Mesodermal cell (in vitro differentiated cells): ENCODE data around the gene TNP2.

ENCODE experiments used
- H3K27ac ChIP-seq: 2 replicates; pipeline ENCODE4 v1.7.0; 2013; ENCODE audit warnings: mild to moderate bottlenecking, low read depth, low read length, moderate library complexity; ENCODE audit not compliant: severe bottlenecking
- H3K36me3 ChIP-seq: 2 replicates; pipeline ENCODE4 v1.7.1; 2013; ENCODE audit warnings: mild to moderate bottlenecking, low read length, moderate library complexity; ENCODE audit not compliant: control insufficient read depth, insufficient read depth
- H3K4me1 ChIP-seq: one replicate; pipeline ENCODE4 v1.7.1; 2013; ENCODE audit warnings: mild to moderate bottlenecking, low read length; ENCODE audit not compliant: insufficient read depth, control insufficient read depth, poor library complexity, severe bottlenecking
- H3K4me3 ChIP-seq: 2 replicates; pipeline ENCODE4 v1.7.0; 2013; ENCODE audit warnings: low read length, control low read depth, mild to moderate bottlenecking; ENCODE audit not compliant: insufficient read depth, poor library complexity, severe bottlenecking; ENCODE audit errors: extremely low read depth
- H3K9me3 ChIP-seq: 2 replicates; pipeline ENCODE4 v1.7.1; 2013; ENCODE audit warnings: mild to moderate bottlenecking, low read length, moderate library complexity; ENCODE audit not compliant: control insufficient read depth
- WGBS, 2 experiments: methylation state at CpG; one replicate each; pipeline ENCODE4 v1.1.5; 2013; ENCODE audit warnings: missing lambda C conversion rate in 2 of 2; ENCODE audit not compliant: insufficient coverage in 2 of 2; 5-methylcytosine and 5-hydroxymethylcytosine counted together

TNP2 gene

GRCh38 chr16:11276143-11276895 is 7.2 kb upstream of the TNP2 start, which contains the start of gene PRM2:
PRM2 (minus strand) TSS chr16:11276480; CDS start chr16:11276370, 110 bp downstream.
- peaks cover 4% of the 10 kb centered on the region for H3K4me1 ChIP-seq
- 91 to 95% methylated on average over 17 to 26 of the region's 26 CpGs for whole genome bisulfite sequencing, 2 experiments
- H3K27ac ChIP-seq: no peak within 1 kb of the TSS
- H3K36me3 ChIP-seq: no peaks in the 10 kb centered on the region
- H3K9me3 ChIP-seq: no peaks in the 10 kb centered on the region
- no peak within 1 kb of the TSS for H3K4me3 ChIP-seq

GRCh38 chr16:11274964-11275363 is 5.8 kb upstream of the TNP2 start:
- Histone ChIP-seq H3K4me1 (peaks cover 4% of the 10 kb centered on the region), H3K27ac (no peak overlapping the region), H3K4me3 (no peak overlapping the region), H3K9me3 (no peaks in the 10 kb centered on the region), H3K36me3 (no peaks in the 10 kb centered on the region)
- WGBS, 2 experiments: 92 to 94% methylated on average over 5 to 7 of the region's 7 CpGs

GRCh38 chr16:11273721-11274324 is 4.7 kb upstream of the TNP2 start:
- H3K4me1 ChIP-seq: peaks cover 4% of the 10 kb centered on the region
- 57 to 71% methylated on average over 1 of the region's 3 CpGs for WGBS, 2 experiments
- H3K36me3 ChIP-seq: no peaks in the 10 kb centered on the region
- H3K4me3 ChIP-seq: no peak overlapping the region
- H3K27ac ChIP-seq: peak overlapping the region; percentile 85
- no peaks in the 10 kb centered on the region for H3K9me3 ChIP-seq

- Histone ChIP-seq H3K9me3 (no peaks in the 10 kb centered on the region), H3K4me1 (peaks cover 4% of the 10 kb centered on the region), H3K36me3 (no peaks in the 10 kb centered on the region), H3K27ac (peak within 1 kb of the TSS; percentile 85), H3K4me3 (no peak within 1 kb of the TSS)
- 85 to 90% methylated on average over 23 to 24 of the region's 30 CpGs for WGBS, 2 experiments
Observed at GRCh38 chr16:11272921-11273720, 4.0 kb upstream of the TNP2 start, which contains the start of gene PRM3. PRM3 (minus strand) TSS chr16:11273629; CDS start chr16:11273595, 34 bp downstream.

GRCh38 chr16:11272484-11272883 is 3.4 kb upstream of the TNP2 start:
- no peak overlapping the region for H3K4me3 ChIP-seq
- no peak overlapping the region for H3K27ac ChIP-seq
- H3K4me1 ChIP-seq: peaks cover 4% of the 10 kb centered on the region
- H3K36me3 ChIP-seq: no peaks in the 10 kb centered on the region
- WGBS, 2 experiments: 91 to 96% methylated on average over 5 of the region's 6 CpGs
- no peaks in the 10 kb centered on the region for H3K9me3 ChIP-seq

GRCh38 chr16:11271610-11272009 is 2.5 kb upstream of the TNP2 start:
- 90 to 95% methylated on average over 3 to 10 of the region's 10 CpGs for WGBS, 2 experiments
- Histone ChIP-seq H3K27ac (no peak overlapping the region), H3K4me1 (peaks cover 4% of the 10 kb centered on the region), H3K36me3 (no peaks in the 10 kb centered on the region), H3K4me3 (no peak overlapping the region), H3K9me3 (no peaks in the 10 kb centered on the region)

- no peaks in the 10 kb centered on the region for H3K36me3 ChIP-seq
- H3K9me3 ChIP-seq: no peaks in the 10 kb centered on the region
- no peak overlapping the region for H3K27ac ChIP-seq
- no peak overlapping the region for H3K4me3 ChIP-seq
- WGBS, 2 experiments: 100% methylated on average over 1 of the region's 2 CpGs
- peaks cover 4% of the 10 kb centered on the region for H3K4me1 ChIP-seq
Observed at GRCh38 chr16:11270602-11271162, 1.6 kb upstream of the TNP2 start.

- H3K4me3 ChIP-seq: no peak overlapping the region
- 81 to 99% methylated on average over 7 of the region's 7 CpGs for WGBS, 2 experiments
- H3K4me1 ChIP-seq: no peaks in the 10 kb centered on the region
- no peak overlapping the region for H3K27ac ChIP-seq
- H3K9me3 ChIP-seq: no peaks in the 10 kb centered on the region
- H3K36me3 ChIP-seq: no peaks in the 10 kb centered on the region
Observed at GRCh38 chr16:11265124-11265523, 4.0 kb downstream of the TNP2 start.

GRCh38 chr16:11264155-11264832 is 4.8 kb downstream of the TNP2 start:
- H3K9me3 ChIP-seq: no peaks in the 10 kb centered on the region
- H3K27ac ChIP-seq: no peak overlapping the region
- H3K36me3 ChIP-seq: no peaks in the 10 kb centered on the region
- 91 to 95% methylated on average over 6 of the region's 9 CpGs for WGBS, 2 experiments
- H3K4me1 ChIP-seq: no peaks in the 10 kb centered on the region
- no peak overlapping the region for H3K4me3 ChIP-seq

GRCh38 chr16:11263737-11264136 is 5.4 kb downstream of the TNP2 start:
- 90 to 96% methylated on average over 3 to 4 of the region's 4 CpGs for WGBS, 2 experiments
- Histone ChIP-seq H3K27ac (no peak overlapping the region), H3K36me3 (no peaks in the 10 kb centered on the region), H3K4me3 (no peak overlapping the region), H3K9me3 (no peaks in the 10 kb centered on the region), H3K4me1 (no peaks in the 10 kb centered on the region)
